C4-2B (cell line): Measurements from ENCODE around the gene PRPF38A.

Source experiments
- H3K27ac ChIP-seq: fragments of 450-650 bp; 2 replicates; pipeline ENCODE4 v1.5.1; 2017
- ZFX ChIP-seq: fragments of 450-650 bp; IDR thresholded peaks from 2 replicates; pipeline ENCODE4 v1.6.1; 2017
- TF ChIP-seq, protein P1 (sequence below): fragments of 450-650 bp; conservative IDR thresholded peaks from 2 replicates; pipeline ENCODE4 v1.5.1; 2017; ENCODE audit warnings: mild to moderate bottlenecking

The PRPF38A gene

DNA sequence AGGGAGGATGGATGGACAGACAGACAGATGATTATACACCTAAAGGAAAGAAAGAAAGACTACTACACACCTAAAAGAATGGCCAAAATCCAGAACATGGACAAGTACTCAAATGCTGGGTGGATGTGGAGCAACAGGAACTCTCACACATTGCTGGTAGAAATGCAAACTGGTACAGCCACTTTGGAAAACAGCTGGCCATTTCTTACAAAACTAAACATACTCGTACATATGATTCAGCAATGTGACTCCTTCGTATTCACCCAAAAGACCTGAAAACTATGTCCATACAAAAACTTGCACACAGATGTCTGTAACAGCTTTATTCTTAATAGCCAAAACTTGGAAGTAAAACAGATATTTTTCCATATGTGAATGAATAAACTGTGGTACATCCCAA lies 51.3 kb downstream of the PRPF38A start:
- H3K27ac ChIP-seq = no peak overlapping the region
- TF ChIP-seq ZFX = no peak
- TF ChIP-seq, protein P1, sequence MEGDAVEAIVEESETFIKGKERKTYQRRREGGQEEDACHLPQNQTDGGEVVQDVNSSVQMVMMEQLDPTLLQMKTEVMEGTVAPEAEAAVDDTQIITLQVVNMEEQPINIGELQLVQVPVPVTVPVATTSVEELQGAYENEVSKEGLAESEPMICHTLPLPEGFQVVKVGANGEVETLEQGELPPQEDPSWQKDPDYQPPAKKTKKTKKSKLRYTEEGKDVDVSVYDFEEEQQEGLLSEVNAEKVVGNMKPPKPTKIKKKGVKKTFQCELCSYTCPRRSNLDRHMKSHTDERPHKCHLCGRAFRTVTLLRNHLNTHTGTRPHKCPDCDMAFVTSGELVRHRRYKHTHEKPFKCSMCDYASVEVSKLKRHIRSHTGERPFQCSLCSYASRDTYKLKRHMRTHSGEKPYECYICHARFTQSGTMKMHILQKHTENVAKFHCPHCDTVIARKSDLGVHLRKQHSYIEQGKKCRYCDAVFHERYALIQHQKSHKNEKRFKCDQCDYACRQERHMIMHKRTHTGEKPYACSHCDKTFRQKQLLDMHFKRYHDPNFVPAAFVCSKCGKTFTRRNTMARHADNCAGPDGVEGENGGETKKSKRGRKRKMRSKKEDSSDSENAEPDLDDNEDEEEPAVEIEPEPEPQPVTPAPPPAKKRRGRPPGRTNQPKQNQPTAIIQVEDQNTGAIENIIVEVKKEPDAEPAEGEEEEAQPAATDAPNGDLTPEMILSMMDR = no peak

GRCh38 chr1:52460694-52461093 lies 56.3 kb downstream of the PRPF38A start:
- no peak overlapping the region for H3K27ac ChIP-seq
- TF ChIP-seq ZFX = no peak
- TF ChIP-seq, protein P1 = no peak

DNA sequence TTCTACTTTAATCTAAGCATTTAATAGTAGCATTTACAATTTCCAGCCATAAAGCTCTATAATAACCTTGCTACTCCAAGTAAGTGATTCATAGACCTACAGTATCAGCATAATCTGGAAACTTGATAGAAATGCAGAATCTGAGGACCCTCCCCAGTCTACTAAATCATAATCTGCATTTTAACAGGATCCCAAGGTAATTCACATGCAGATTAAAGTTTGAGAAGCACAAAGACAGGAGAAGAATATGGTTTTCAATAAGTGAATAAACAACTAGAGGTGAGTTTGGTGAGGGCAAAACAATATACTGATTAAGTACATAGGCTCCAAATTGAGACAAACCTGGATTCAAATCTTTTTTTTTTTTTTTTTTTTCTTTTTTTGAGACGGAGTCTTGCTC lies 57.4 kb downstream of the PRPF38A start:
- no peak overlapping the region for H3K27ac ChIP-seq
- no peak for TF ChIP-seq ZFX
- TF ChIP-seq, protein P1 = no peak

- H3K27ac ChIP-seq = no peak overlapping the region
- TF ChIP-seq, protein P1 = no peak
- no peak for TF ChIP-seq ZFX
Measured at GRCh38 chr1:52463891-52464290, 59.5 kb downstream of the PRPF38A start.

GRCh38 chr1:52469108-52469507 lies 64.7 kb downstream of the PRPF38A start:
- no peak overlapping the region for H3K27ac ChIP-seq
- TF ChIP-seq, protein P1 = no peak
- no peak for TF ChIP-seq ZFX
